IMR-90 (cell line): Measurements from ENCODE around the gene TBX3. TPM values are rescaled to one million over a fixed set of nuclear protein-coding genes. Genes with fewer than 3 reads are reported as not detected.

ENCODE experiments used
- ATAC-seq: fragments of 200-7000 bp; cut with Tn5 transposase; 2 replicates; pipeline ENCODE4 v1.9.1; 2020; ENCODE audit warnings: low read depth, mild to moderate bottlenecking, moderate library complexity
- BruUV-seq: library from RNA; stranded (reverse); fragments of 400-500 nt; replicated peaks from 2 replicates; lab custom pipeline; 2021; lab: Mats Ljungman, UMichigan
- CTCF ChIA-PET: fragments of 300-600 bp; formaldehyde crosslinking; extraction: SDS; loops from one replicate; lab custom pipeline; 2021; ENCODE audit warnings: antibody characterized with exemption; lab: Yijun Ruan, JAX
- POLR2A ChIA-PET: fragments of 300-600 bp; sonication (Branson Sonifier 250); formaldehyde crosslinking; loops from one replicate; lab custom pipeline; 2022; ENCODE audit warnings: antibody characterized with exemption; ENCODE audit not compliant: unreplicated experiment; lab: Charles Lee
- DNase-seq: peaks from one replicate; pipeline ENCODE4 v3.0.0; 2013
- H2AFZ ChIP-seq: replicated peaks from 2 replicates; pipeline ENCODE3; 2013; ENCODE audit warnings: low read length, mild to moderate bottlenecking; ENCODE audit not compliant: poor library complexity
- H2AK5ac ChIP-seq: 2 replicates; pipeline ENCODE4 v1.6.1; 2013; ENCODE audit warnings: low read depth, low read length, inconsistent platforms
- H2AK9ac ChIP-seq: replicated peaks from 2 replicates; pipeline ENCODE3; 2013; ENCODE audit warnings: mild to moderate bottlenecking, low read depth, low read length, moderate library complexity; ENCODE audit not compliant: poor library complexity
- H2BK120ac ChIP-seq: 2 replicates; pipeline ENCODE4 v1.6.1; 2013; ENCODE audit warnings: low read depth, low read length, inconsistent platforms
- H2BK15ac ChIP-seq: 3 replicates; pipeline ENCODE4 v1.6.1; 2013; ENCODE audit warnings: low read depth, low read length, inconsistent platforms
- H2BK20ac ChIP-seq: 2 replicates; pipeline ENCODE4 v1.6.1; 2013; ENCODE audit warnings: low read depth, mild to moderate bottlenecking, inconsistent platforms, low read length, moderate library complexity
- H2BK5ac ChIP-seq: 2 replicates; pipeline ENCODE4 v1.6.1; 2013; ENCODE audit warnings: mild to moderate bottlenecking, low read depth, low read length, inconsistent platforms; ENCODE audit not compliant: poor library complexity, severe bottlenecking
- H3K14ac ChIP-seq: replicated peaks from 2 replicates; pipeline ENCODE4 v1.6.1; 2013; ENCODE audit warnings: low read depth, low read length, inconsistent platforms
- H3K18ac ChIP-seq: 2 replicates; pipeline ENCODE4 v1.6.1; 2013; ENCODE audit warnings: low read depth, low read length, control low read depth
- H3K23ac ChIP-seq: 2 replicates; pipeline ENCODE4 v1.6.1; 2013; ENCODE audit warnings: low read depth, low read length, inconsistent platforms
- H3K27ac ChIP-seq: 2 replicates; pipeline ENCODE4 v1.5.1; 2013; ENCODE audit warnings: mild to moderate bottlenecking, control low read depth, low read length; ENCODE audit not compliant: insufficient read depth
- H3K27me3 ChIP-seq: 2 replicates; pipeline ENCODE4 v1.6.1; 2013; ENCODE audit warnings: low read length; ENCODE audit not compliant: control insufficient read depth, insufficient read depth
- H3K36me3 ChIP-seq: 2 replicates; pipeline ENCODE4 v1.6.1; 2013; ENCODE audit warnings: low read length, mixed read lengths; ENCODE audit not compliant: control insufficient read depth, insufficient read depth
- H3K4ac ChIP-seq: 2 replicates; pipeline ENCODE4 v1.6.1; 2013; ENCODE audit warnings: low read depth, low read length, inconsistent platforms
- H3K4me1 ChIP-seq: 2 replicates; pipeline ENCODE4 v1.6.1; 2013; ENCODE audit warnings: low read length, mixed read lengths; ENCODE audit not compliant: control insufficient read depth, insufficient read depth
- H3K4me2 ChIP-seq: 2 replicates; pipeline ENCODE4 v1.6.1; 2013; ENCODE audit warnings: low read depth, mild to moderate bottlenecking, control low read depth, low read length, moderate library complexity
- H3K4me3 ChIP-seq: 2 replicates; pipeline ENCODE4 v1.5.1; 2013; ENCODE audit warnings: low read depth, mild to moderate bottlenecking, control low read depth, low read length, moderate library complexity; ENCODE audit not compliant: insufficient read depth
- H3K56ac ChIP-seq: 2 replicates; pipeline ENCODE4 v1.6.1; 2013; ENCODE audit warnings: low read length, inconsistent platforms; ENCODE audit not compliant: insufficient read depth; ENCODE audit errors: extremely low read depth
- H3K79me1 ChIP-seq, 2 experiments: 2 replicates each; pipeline ENCODE4 v1.6.1; 2013; ENCODE audit warnings: low read length in 2 of 2, inconsistent platforms in 1 of 2, low read depth in 1 of 2
- H3K9ac ChIP-seq: 2 replicates; pipeline ENCODE4 v1.6.1; 2013; ENCODE audit warnings: low read depth, low read length, control low read depth
- H3K9me1 ChIP-seq: 2 replicates; pipeline ENCODE4 v1.6.1; 2013; ENCODE audit warnings: low read length, inconsistent platforms; ENCODE audit not compliant: insufficient read depth
- H3K9me3 ChIP-seq: 2 replicates; pipeline ENCODE4 v1.6.1; 2013; ENCODE audit warnings: low read length; ENCODE audit not compliant: control insufficient read depth, insufficient read depth
- H4K20me1 ChIP-seq: 2 replicates; pipeline ENCODE4 v1.6.1; 2013; ENCODE audit warnings: low read length, inconsistent platforms; ENCODE audit not compliant: insufficient read depth
- H4K5ac ChIP-seq: 2 replicates; pipeline ENCODE4 v1.6.1; 2013; ENCODE audit warnings: mild to moderate bottlenecking, low read depth, low read length, control low read depth
- H4K8ac ChIP-seq, 2 experiments: 2 replicates each; pipeline ENCODE4 v1.6.1; 2013; ENCODE audit warnings: low read depth in 2 of 2, low read length in 2 of 2, control low read depth in 1 of 2, inconsistent platforms in 1 of 2
- H4K91ac ChIP-seq: 2 replicates; pipeline ENCODE4 v1.6.1; 2013; ENCODE audit warnings: low read depth, low read length, inconsistent platforms; ENCODE audit not compliant: insufficient read depth
- BHLHE40 ChIP-seq: fragments of 150-350 bp; IDR thresholded peaks from 2 replicates; pipeline ENCODE4 v1.6.1; 2016; ENCODE audit warnings: mild to moderate bottlenecking, low read depth, low read length
- POLR2A ChIP-seq: IDR thresholded peaks from 2 replicates; pipeline ENCODE4 v1.6.1; 2012; ENCODE audit warnings: mild to moderate bottlenecking, low read depth, low read length
- RAD21 ChIP-seq: IDR thresholded peaks from 2 replicates; pipeline ENCODE4 v1.6.1; 2012; ENCODE audit warnings: low read length, improper control_type of control experiment
- WGBS, 2 experiments: methylation state at CpG; one replicate each; pipeline versions ENCODE4 v1.1.5 to v1.1.7; 2013; ENCODE audit warnings: missing lambda C conversion rate in 2 of 2; ENCODE audit not compliant: insufficient read length in 1 of 2; ENCODE audit errors: extremely low coverage in 2 of 2; 5-methylcytosine and 5-hydroxymethylcytosine counted together
- dilution Hi-C: fragments of 300-500 bp; cut with HindIII; formaldehyde crosslinking; loops from one replicate; pipeline ENCODE4 v1.14.3; 2018; ENCODE audit warnings: low sequenced_read_pairs; ENCODE audit not compliant: unreplicated experiment
- in situ Hi-C: fragments of 300-500 bp; cut with MboI; formaldehyde crosslinking; loops from 3 replicates; pipeline ENCODE4 v1.14.3; 2019; ENCODE audit warnings: low sequenced_read_pairs, inconsistent platforms, mixed read lengths
- intact Hi-C: fragments of 100-400 bp; cut with micrococcal nuclease; formaldehyde crosslinking; loops from 2 replicates; pipeline ENCODE4 v1.10.0; 2022
- polyA plus RNA-seq, 3 experiments: library from polyadenylated mRNA; depleted of rRNA; stranded (reverse); fragments of >200 nt; gene quantifications; 2 replicates each; pipeline ENCODE4 v1.2.3, GENCODE V29; 2012; ENCODE audit warnings: low replicate concordance in 1 of 3
- total RNA-seq: library from RNA; depleted of rRNA; stranded (reverse); fragments of >200 nt; gene quantifications from 2 replicates; pipeline ENCODE4 v1.2.3, GENCODE V29; 2012
- TF ChIP-seq, protein P1 (sequence below): fragments of 150-350 bp; IDR thresholded peaks from 2 replicates; pipeline ENCODE4 v1.6.1; 2016; ENCODE audit warnings: low read depth, mild to moderate bottlenecking, low read length, moderate library complexity, borderline replicate concordance

TBX3 gene
- total and polyA plus RNA-seq, 2 of the 4 experiments (the other 2 are of a cell fraction), result 15.8 to 44.9 TPM

GRCh38 chr12:114656906-114657596 lies 26.9 kb downstream of the TBX3 start:
- ChIA-PET CTCF (interaction anchor here (1.1 to 2.1 kb wide), 4 partner anchors 11 to 1261 kb away, joined by 3 to 7 read pairs (median 4); no protein-coding TSS in a partner anchor), POLR2A (no interaction called here)
- Histone ChIP-seq H3K4ac (no peak overlapping the region; the same call in 1 of the 2 replicates), H4K91ac (peak overlapping the region; percentile 34), H3K4me2 (no peak overlapping the region), H3K36me3 (no peaks in the 10 kb centered on the region), H2BK120ac (peak overlapping the region; percentile 50), H2BK20ac (peak overlapping the region; percentile 46; the same call in 1 of the 2 replicates), H2AK5ac (peak overlapping the region; percentile 73), H3K4me3 (no peak overlapping the region), H4K20me1 (no peaks in the 10 kb centered on the region), H3K9me3 (no peaks in the 10 kb centered on the region), H3K79me1 (no peaks in the 10 kb centered on the region), H3K4me1 (peaks cover 4% of the 10 kb centered on the region; the same call in 1 of the 2 replicates), H2BK5ac (no peak overlapping the region), H3K56ac (no peak overlapping the region), H2AK9ac (no peak overlapping the region), H3K27ac (no peak overlapping the region), H3K9ac (no peak overlapping the region), H3K18ac (no peak overlapping the region), H3K27me3 (no peaks in the 10 kb centered on the region), H3K9me1 (0 out of 2 replicates have a peak, but pooled peaks cover 2% of the 10 kb centered on the region), H2AFZ (no peak overlapping the region), H3K14ac (0 out of 2 replicates have a peak overlapping the region, but pooled peaks have one; percentile 16), H4K8ac (peak overlapping the region; percentile 16 to 17; a peak in 1 of 4 replicates), H2BK15ac (no peak overlapping the region; the same call in 2 of the 3 replicates), H3K23ac (peak overlapping the region; percentile 43; the same call in 1 of the 2 replicates), H4K5ac (no peak overlapping the region)
- no CpG with 5 or more reads among the region's 8 CpGs for WGBS, 2 experiments
- in situ Hi-C loops, result no loop called here
- ATAC-seq (no peak), DNase-seq (no peak)
- dilution Hi-C loops, result no loop called here
- intact Hi-C loops, result no loop called here
- no TSS peak for BruUV-seq
- TF ChIP-seq, protein P1, sequence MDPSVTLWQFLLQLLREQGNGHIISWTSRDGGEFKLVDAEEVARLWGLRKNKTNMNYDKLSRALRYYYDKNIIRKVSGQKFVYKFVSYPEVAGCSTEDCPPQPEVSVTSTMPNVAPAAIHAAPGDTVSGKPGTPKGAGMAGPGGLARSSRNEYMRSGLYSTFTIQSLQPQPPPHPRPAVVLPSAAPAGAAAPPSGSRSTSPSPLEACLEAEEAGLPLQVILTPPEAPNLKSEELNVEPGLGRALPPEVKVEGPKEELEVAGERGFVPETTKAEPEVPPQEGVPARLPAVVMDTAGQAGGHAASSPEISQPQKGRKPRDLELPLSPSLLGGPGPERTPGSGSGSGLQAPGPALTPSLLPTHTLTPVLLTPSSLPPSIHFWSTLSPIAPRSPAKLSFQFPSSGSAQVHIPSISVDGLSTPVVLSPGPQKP, result no peak
- peak; percentile 54; the same call in 1 of the 2 replicates for TF ChIP-seq POLR2A
- no peak for TF ChIP-seq RAD21
- TF ChIP-seq BHLHE40, result no peak
